B cell (primary cell): ENCODE data around the gene ZYG11A. TPM values are rescaled to one million over a fixed set of nuclear protein-coding genes. Genes with fewer than 3 reads are reported as not detected.

ENCODE experiments used
- ATAC-seq: fragments of 200-7000 bp; cut with Tn5 transposase; one replicate; pipeline ENCODE4 v1.10.0; 2021; ENCODE audit warnings: low read depth, mild to moderate bottlenecking, moderate number of reproducible peaks, moderate library complexity
- CTCF ChIA-PET: fragments of 350-600 bp; sonication (Branson Sonifier 250); formaldehyde crosslinking; loops from one replicate; lab custom pipeline; 2021; ENCODE audit warnings: antibody characterized with exemption, inconsistent platforms; lab: Charles Lee
- POLR2A ChIA-PET: fragments of 350-600 bp; sonication (Branson Sonifier 250); formaldehyde crosslinking; loops from one replicate; lab custom pipeline; 2021; ENCODE audit warnings: antibody characterized with exemption; lab: Charles Lee
- DNase-seq: peaks from one replicate; pipeline ENCODE4 v3.0.0; 2013
- H2AFZ ChIP-seq: 2 replicates; pipeline ENCODE4 v1.6.1; 2012; ENCODE audit warnings: mild to moderate bottlenecking, low read depth, low read length; ENCODE audit not compliant: insufficient read depth, poor library complexity, severe bottlenecking
- H3K27ac ChIP-seq, 2 donors: 1 replicate in 1 of 2; 2 replicates in 1 of 2; pipeline ENCODE4 v1.5.1; 2012 to 2013; ENCODE audit warnings: low read length in 2 of 2, mild to moderate bottlenecking in 2 of 2, moderate library complexity in 1 of 2
- H3K27me3 ChIP-seq, 4 experiments: fragments of 200-600 bp in 1 of 4; sonication (generic) in 1 of 4; replicated peaks in 1 of 4; 1 replicate in 2 of 4; 2 replicates in 2 of 4; pipeline versions ENCODE4 v1.6.1 to v1.7.0; 2013 to 2016; ENCODE audit warnings: low read length in 3 of 4, mild to moderate bottlenecking in 2 of 4, mixed read lengths in 1 of 4, moderate library complexity in 1 of 4; ENCODE audit not compliant: insufficient read depth in 4 of 4, control insufficient read depth in 3 of 4; ENCODE audit errors: control extremely low read depth in 1 of 4
- H3K36me3 ChIP-seq, 2 experiments: replicated peaks in 1 of 2; 1 replicate in 1 of 2; 2 replicates in 1 of 2; pipeline versions ENCODE4 v1.6.1 to v1.7.1; 2013; ENCODE audit warnings: low read length in 1 of 2; ENCODE audit not compliant: insufficient read depth in 2 of 2, control insufficient read depth in 1 of 2; ENCODE audit errors: control extremely low read depth in 1 of 2, extremely low read depth in 1 of 2
- H3K4me1 ChIP-seq, 2 donors: fragments of 200-600 bp in 1 of 2; sonication (generic) in 1 of 2; 1 replicate in 1 of 2; 2 replicates in 1 of 2; pipeline versions ENCODE4 v1.5.1 to v1.6.1; 2013 to 2017; ENCODE audit warnings: low read length in 2 of 2; ENCODE audit not compliant: control insufficient read depth in 2 of 2, insufficient read depth in 2 of 2
- H3K4me2 ChIP-seq: replicated peaks from 2 replicates; pipeline ENCODE3; 2012; ENCODE audit warnings: mild to moderate bottlenecking, low read depth, low read length; ENCODE audit not compliant: poor library complexity, severe bottlenecking
- H3K4me3 ChIP-seq, 5 experiments: fragments of 200-600 bp in 1 of 5; sonication (generic) in 1 of 5; 1 replicate in 3 of 5; 2 replicates in 2 of 5; pipeline versions ENCODE4 v1.5.1 to v1.7.0; 2011 to 2016; ENCODE audit warnings: low read length in 4 of 5, mild to moderate bottlenecking in 4 of 5, low read depth in 2 of 5, control low read depth in 1 of 5, moderate library complexity in 1 of 5; ENCODE audit not compliant: insufficient read depth in 1 of 5; ENCODE audit errors: control extremely low read depth in 1 of 5, extremely low read depth in 1 of 5
- H3K79me2 ChIP-seq: fragments of 200-600 bp; sonication (generic); one replicate; pipeline ENCODE4 v1.6.0; 2016; ENCODE audit warnings: low read length; ENCODE audit not compliant: control insufficient read depth, insufficient read depth
- H3K9ac ChIP-seq: fragments of 200-600 bp; sonication (generic); 2 replicates; pipeline ENCODE4 v1.6.1; 2017; ENCODE audit warnings: mild to moderate bottlenecking, low read length, moderate library complexity
- H3K9me3 ChIP-seq, 3 donors: one replicate each; pipeline versions ENCODE4 v1.6.1 to v1.7.1; 2013; ENCODE audit warnings: low read length in 2 of 3; ENCODE audit not compliant: control insufficient read depth in 2 of 3, insufficient read depth in 1 of 3; ENCODE audit errors: control extremely low read depth in 1 of 3
- H4K20me1 ChIP-seq: 2 replicates; pipeline ENCODE4 v1.6.0; 2012; ENCODE audit warnings: mild to moderate bottlenecking, low read length; ENCODE audit not compliant: insufficient read depth, control insufficient read depth, poor library complexity, severe bottlenecking
- H3K27ac Mint-ChIP-seq: one replicate; pipeline ENCODE4 v1.8.0; 2021; ENCODE audit warnings: mixed read lengths
- H3K27me3 Mint-ChIP-seq: one replicate; pipeline ENCODE4 v1.8.0; 2021; ENCODE audit warnings: mixed read lengths
- H3K4me1 Mint-ChIP-seq: one replicate; pipeline ENCODE4 v1.8.0; 2021; ENCODE audit warnings: mixed read lengths
- H3K4me3 Mint-ChIP-seq: one replicate; pipeline ENCODE4 v1.8.0; 2021; ENCODE audit warnings: mixed read lengths
- H3K9me3 Mint-ChIP-seq: one replicate; pipeline ENCODE4 v1.8.0; 2022; ENCODE audit warnings: mixed read lengths; ENCODE audit not compliant: insufficient read depth
- CTCF ChIP-seq: fragments of 200-600 bp; IDR thresholded peaks from one replicate; pipeline ENCODE4 v1.8.0; 2022; ENCODE audit warnings: antibody characterized with exemption, mild to moderate bottlenecking
- EZH2 ChIP-seq: IDR thresholded peaks from 2 replicates; pipeline ENCODE4 v1.6.1; 2012; ENCODE audit warnings: borderline replicate concordance, low read depth, mild to moderate bottlenecking, moderate library complexity, low read length; ENCODE audit not compliant: insufficient read depth, poor library complexity, severe bottlenecking
- WGBS: methylation state at CpG from one replicate; pipeline ENCODE4 v1.1.5; 2013; ENCODE audit warnings: missing lambda C conversion rate; ENCODE audit not compliant: insufficient coverage; 5-methylcytosine and 5-hydroxymethylcytosine counted together
- intact Hi-C: fragments of 100-400 bp; cut with micrococcal nuclease; formaldehyde crosslinking; loops from one replicate; pipeline ENCODE4 v1.10.0; 2022
- polyA plus RNA-seq: library from polyadenylated mRNA; depleted of rRNA; stranded (reverse); fragments of >200 nt; gene quantifications from 2 replicates; pipeline ENCODE4 v1.2.3, GENCODE V29; 2012
- total RNA-seq, 2 donors: library from RNA; stranded (reverse); fragments of 120-200 nt in 1 of 2; gene quantifications; 1 replicate in 1 of 2; 2 replicates in 1 of 2; pipeline versions ENCODE4 v1.2.3 to v1.2.4, GENCODE V29; 2013 to 2022

The ZYG11A gene
- total and polyA plus RNA-seq, 2 donors (not counting 1 experiment from before 2014, with no cell fraction given): 0.24 to 1.5 TPM

- Histone ChIP-seq H3K9me3 (peaks cover 0 to 6% (median 0%) of the 10 kb centered on the region in 3 donors), H3K9ac (no peak overlapping the region), H3K4me3 (no peak overlapping the region), H3K4me1 (peaks cover 13 to 17% of the 10 kb centered on the region in 2 donors), H3K27ac (no peak overlapping the region), H3K36me3 (peaks cover 0 to 1% of the 10 kb centered on the region in 2 experiments), H2AFZ (no peak overlapping the region), H3K4me2 (no peak overlapping the region), H4K20me1 (no peaks in the 10 kb centered on the region), H3K79me2 (no peaks in the 10 kb centered on the region), H3K27me3 (peaks cover 0 to 13% (median 0%) of the 10 kb centered on the region in 4 experiments)
- TF ChIP-seq CTCF (no peak), EZH2 (no peak)
- POLR2A ChIA-PET: no interaction called here
- ATAC-seq (no peak), DNase-seq (no peak)
- WGBS: 100% methylated on average over 3 of the region's 6 CpGs
- H3K27ac Mint-ChIP-seq: no peak overlapping the region
- no peaks in the 10 kb centered on the region for H3K9me3 Mint-ChIP-seq
- intact Hi-C loops: no loop called here
- CTCF ChIA-PET: no interaction called here
- H3K4me1 Mint-ChIP-seq: peaks cover 18% of the 10 kb centered on the region
- H3K27me3 Mint-ChIP-seq: peaks cover under 1% of the 10 kb centered on the region
- H3K4me3 Mint-ChIP-seq: no peak overlapping the region
Observed at GRCh38 chr1:52918201-52918600, 75.6 kb downstream of the ZYG11A start.

GRCh38 chr1:52919051-52919722 lies 76.6 kb downstream of the ZYG11A start:
- DNase-seq (no peak), ATAC-seq (no peak)
- ChIA-PET POLR2A (no interaction called here), CTCF (interaction anchor here (0.6 kb wide), 1 partner anchor 72 kb away, joined by 4 read pairs; no protein-coding TSS in a partner anchor)
- Histone ChIP-seq H3K9ac (no peak overlapping the region), H2AFZ (no peak overlapping the region), H3K27ac (no peak overlapping the region), H3K4me3 (no peak overlapping the region), H3K36me3 (no peaks in the 10 kb centered on the region), H3K4me1 (peaks cover 13 to 17% of the 10 kb centered on the region in 2 donors), H3K27me3 (peaks cover 0 to 17% (median 0%) of the 10 kb centered on the region in 4 experiments), H3K9me3 (peaks cover 0 to 6% (median 0%) of the 10 kb centered on the region in 3 donors), H3K4me2 (no peak overlapping the region), H3K79me2 (no peaks in the 10 kb centered on the region), H4K20me1 (no peaks in the 10 kb centered on the region)
- intact Hi-C loops: no loop called here
- no peak overlapping the region for H3K4me3 Mint-ChIP-seq
- no peak for TF ChIP-seq EZH2
- TF ChIP-seq CTCF: no peak
- 86% methylated on average over 5 of the region's 7 CpGs for WGBS
- no peaks in the 10 kb centered on the region for H3K9me3 Mint-ChIP-seq
- peaks cover 3% of the 10 kb centered on the region for H3K27me3 Mint-ChIP-seq
- no peak overlapping the region for H3K27ac Mint-ChIP-seq
- H3K4me1 Mint-ChIP-seq: peaks cover 18% of the 10 kb centered on the region
